Measurements from ENCODE around the gene SEC31A. TPM values are rescaled to one million over a fixed set of nuclear protein-coding genes. Genes with fewer than 3 reads are reported as not detected.
A peak's percentile ranks its signal among the peaks of the same experiment; 100 is the strongest.

SEC31A gene
- total and polyA plus RNA-seq, 2 experiments from 2014 or later: 226 to 306 TPM

- WGBS (ENCODE audit: low lambda C conversion rate, missing lambda C conversion rate): 70% methylated on average over 5 of the region's 5 CpGs
- DNase-seq (ENCODE audit: low spot score): no peak
- H3K4me3 ChIP-seq: no peak overlapping the region
These were observed 113.9 kb downstream of the SEC31A start for GRCh38 chr4:82776925-82777542.

GRCh38 chr4:82775243-82775642 lies 115.7 kb downstream of the SEC31A start:
- H4K20me1 ChIP-seq (ENCODE audit: insufficient read depth, poor library complexity, severe bottlenecking): no peaks in the 10 kb centered on the region
- H3K4me2 ChIP-seq: no peak overlapping the region
- no peaks in the 10 kb centered on the region for H3K79me2 ChIP-seq
- H3K9me2 ChIP-seq (replicated peaks; ENCODE audit: insufficient read depth): no peaks in the 10 kb centered on the region
- peaks cover 9% of the 10 kb centered on the region for H3K4me1 ChIP-seq (ENCODE audit: insufficient read depth)
- no peaks in the 10 kb centered on the region for H3K9me3 ChIP-seq (ENCODE audit: low read depth)
- H2AFZ ChIP-seq: no peak overlapping the region
- H3K4me3 ChIP-seq: no peak overlapping the region
- DNase-seq (ENCODE audit: low spot score): no peak
- H3K27me3 ChIP-seq: no peaks in the 10 kb centered on the region
- no peaks in the 10 kb centered on the region for H3K36me3 ChIP-seq (replicated peaks; ENCODE audit: insufficient read depth, low read depth)
- no peak overlapping the region for H3K27ac ChIP-seq
- 94% methylated on average over 5 of the region's 5 CpGs for WGBS (ENCODE audit: low lambda C conversion rate, missing lambda C conversion rate)
- no peak for TF ChIP-seq EZH2phosphoT487 (IDR thresholded peaks at IDR 0.05; ENCODE audit: low read depth, severe bottlenecking, unreplicated experiment)
- TF ChIP-seq CTCF (IDR thresholded peaks at IDR 0.05; ENCODE audit: poor library complexity): no peak
- TF ChIP-seq EZH2 (IDR thresholded peaks at IDR 0.05; ENCODE audit: borderline replicate concordance): no peak

More at GRCh38 chr4:82776925-82777542, 113.9 kb downstream of the SEC31A start:
- Histone ChIP-seq H3K9me2 (replicated peaks; ENCODE audit: insufficient read depth) (no peaks in the 10 kb centered on the region), H3K4me1 (ENCODE audit: insufficient read depth) (peaks cover 20% of the 10 kb centered on the region), H3K36me3 (replicated peaks; ENCODE audit: insufficient read depth, low read depth) (no peaks in the 10 kb centered on the region), H4K20me1 (ENCODE audit: insufficient read depth, poor library complexity, severe bottlenecking) (no peaks in the 10 kb centered on the region), H2AFZ (no peak overlapping the region), H3K79me2 (peaks cover 7% of the 10 kb centered on the region), H3K27ac (peak overlapping the region; percentile 40), H3K4me2 (no peak overlapping the region), H3K9me3 (ENCODE audit: low read depth) (no peaks in the 10 kb centered on the region), H3K27me3 (no peaks in the 10 kb centered on the region)
- TF ChIP-seq EZH2 (IDR thresholded peaks at IDR 0.05; ENCODE audit: borderline replicate concordance): no peak
- TF ChIP-seq EZH2phosphoT487 (IDR thresholded peaks at IDR 0.05; ENCODE audit: low read depth, severe bottlenecking, unreplicated experiment): no peak
- TF ChIP-seq CTCF (IDR thresholded peaks at IDR 0.05; ENCODE audit: poor library complexity): no peak

- WGBS (ENCODE audit: low lambda C conversion rate, missing lambda C conversion rate): 37% methylated on average over 3 of the region's 3 CpGs
- no peak overlapping the region for H3K4me3 ChIP-seq
- H4K20me1 ChIP-seq (ENCODE audit: insufficient read depth, poor library complexity, severe bottlenecking): no peaks in the 10 kb centered on the region
- H3K79me2 ChIP-seq: no peaks in the 10 kb centered on the region
- H3K27ac ChIP-seq: no peak overlapping the region
- peaks cover 7% of the 10 kb centered on the region for H3K4me1 ChIP-seq (ENCODE audit: insufficient read depth)
- H3K36me3 ChIP-seq (replicated peaks; ENCODE audit: insufficient read depth, low read depth): no peaks in the 10 kb centered on the region
- H3K4me2 ChIP-seq: no peak overlapping the region
- no peaks in the 10 kb centered on the region for H3K27me3 ChIP-seq
- TF ChIP-seq EZH2 (IDR thresholded peaks at IDR 0.05; ENCODE audit: borderline replicate concordance) (no peak), CTCF (IDR thresholded peaks at IDR 0.05; ENCODE audit: poor library complexity) (no peak), EZH2phosphoT487 (IDR thresholded peaks at IDR 0.05; ENCODE audit: low read depth, severe bottlenecking, unreplicated experiment) (no peak)
- H3K9me3 ChIP-seq (ENCODE audit: low read depth): no peaks in the 10 kb centered on the region
- no peak for DNase-seq (ENCODE audit: low spot score)
- H2AFZ ChIP-seq: no peak overlapping the region
- H3K9me2 ChIP-seq (replicated peaks; ENCODE audit: insufficient read depth): no peaks in the 10 kb centered on the region
These were observed 116.2 kb downstream of the SEC31A start for GRCh38 chr4:82774711-82775171.
